Neural cell (in vitro differentiated cells): ENCODE results near the gene SLC25A23.

Experiments
- EZH2 ChIP-seq: fragments of 200-600, 300-800 bp; shearing (Covaris generic), sonication (generic); IDR thresholded peaks from 2 replicates; pipeline ENCODE4 v1.6.1; 2014; ENCODE audit warnings: antibody characterized with exemption, low read length, borderline replicate concordance, mild to moderate bottlenecking; ENCODE audit not compliant: insufficient read depth, poor library complexity, severe bottlenecking
- MXI1 ChIP-seq: fragments of 450-650 bp; conservative IDR thresholded peaks from 2 replicates; pipeline ENCODE4 v1.6.1; 2014; ENCODE audit warnings: antibody characterized with exemption, mild to moderate bottlenecking; ENCODE audit not compliant: poor library complexity, severe bottlenecking
- POLR2AphosphoS5 ChIP-seq: IDR thresholded peaks from 2 replicates; pipeline ENCODE4 v1.6.1; 2012
- RAD21 ChIP-seq: fragments of 450-650 bp; conservative IDR thresholded peaks from 2 replicates; pipeline ENCODE4 v1.6.1; 2014; ENCODE audit warnings: antibody characterized with exemption, mild to moderate bottlenecking, moderate library complexity
- SMC3 ChIP-seq: fragments of 450-650 bp; conservative IDR thresholded peaks from 2 replicates; pipeline ENCODE4 v1.6.1; 2014; ENCODE audit warnings: antibody characterized with exemption, mild to moderate bottlenecking, moderate library complexity; ENCODE audit not compliant: poor library complexity
- TF ChIP-seq, protein P1 (sequence below): fragments of 450-650 bp; IDR thresholded peaks from 2 replicates; pipeline ENCODE4 v1.5.1; 2014; ENCODE audit warnings: antibody characterized with exemption, mild to moderate bottlenecking, moderate library complexity; ENCODE audit not compliant: poor library complexity, severe bottlenecking

DNA sequence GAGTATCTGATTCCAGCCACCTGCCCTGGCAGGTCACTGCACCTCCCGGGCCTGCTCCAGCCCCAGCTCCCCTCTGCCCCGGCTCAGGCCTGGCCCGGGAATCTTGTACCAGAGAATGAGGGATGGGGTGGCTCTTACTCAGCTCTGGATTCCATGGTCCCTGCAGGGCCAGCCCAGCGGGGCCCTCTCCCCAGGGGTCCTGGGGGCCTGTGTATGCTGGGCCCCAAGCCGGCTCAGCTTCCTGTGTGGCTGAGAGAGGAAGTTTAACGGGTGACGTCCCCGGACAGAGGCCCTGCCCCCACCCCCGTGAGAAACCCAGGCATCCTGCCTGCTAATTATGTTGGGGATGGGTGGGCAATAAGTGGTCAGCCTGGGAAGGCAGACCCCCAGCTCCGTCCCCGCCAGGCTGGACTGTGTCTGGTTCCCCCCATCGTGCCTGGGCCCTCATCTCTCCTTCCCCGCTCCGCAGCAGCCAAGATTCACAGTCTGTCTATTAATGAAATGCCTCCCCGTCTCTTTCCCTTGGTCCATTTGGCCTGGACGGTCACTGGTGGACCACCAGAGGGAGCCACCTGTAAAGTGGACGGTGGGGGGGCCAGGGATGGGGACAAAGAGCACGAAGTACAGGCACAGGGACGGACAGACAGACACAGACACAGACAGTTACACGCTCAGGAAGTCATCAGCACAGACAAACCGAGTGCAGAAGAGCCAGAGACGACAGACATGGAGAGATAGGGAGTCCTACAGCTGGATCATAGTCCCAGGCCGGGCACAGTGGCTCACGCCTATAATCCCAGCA, 22.1 kb upstream of the SLC25A23 start, which contains the start of gene DENND1C:
- TF ChIP-seq, protein P1, sequence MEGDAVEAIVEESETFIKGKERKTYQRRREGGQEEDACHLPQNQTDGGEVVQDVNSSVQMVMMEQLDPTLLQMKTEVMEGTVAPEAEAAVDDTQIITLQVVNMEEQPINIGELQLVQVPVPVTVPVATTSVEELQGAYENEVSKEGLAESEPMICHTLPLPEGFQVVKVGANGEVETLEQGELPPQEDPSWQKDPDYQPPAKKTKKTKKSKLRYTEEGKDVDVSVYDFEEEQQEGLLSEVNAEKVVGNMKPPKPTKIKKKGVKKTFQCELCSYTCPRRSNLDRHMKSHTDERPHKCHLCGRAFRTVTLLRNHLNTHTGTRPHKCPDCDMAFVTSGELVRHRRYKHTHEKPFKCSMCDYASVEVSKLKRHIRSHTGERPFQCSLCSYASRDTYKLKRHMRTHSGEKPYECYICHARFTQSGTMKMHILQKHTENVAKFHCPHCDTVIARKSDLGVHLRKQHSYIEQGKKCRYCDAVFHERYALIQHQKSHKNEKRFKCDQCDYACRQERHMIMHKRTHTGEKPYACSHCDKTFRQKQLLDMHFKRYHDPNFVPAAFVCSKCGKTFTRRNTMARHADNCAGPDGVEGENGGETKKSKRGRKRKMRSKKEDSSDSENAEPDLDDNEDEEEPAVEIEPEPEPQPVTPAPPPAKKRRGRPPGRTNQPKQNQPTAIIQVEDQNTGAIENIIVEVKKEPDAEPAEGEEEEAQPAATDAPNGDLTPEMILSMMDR: no peak
- no peak for TF ChIP-seq RAD21
- TF ChIP-seq EZH2: no peak
- no peak for TF ChIP-seq SMC3
- TF ChIP-seq POLR2AphosphoS5: no peak
- TF ChIP-seq MXI1: no peak
